ENCODE results near the gene SYNGR1.

DNA sequence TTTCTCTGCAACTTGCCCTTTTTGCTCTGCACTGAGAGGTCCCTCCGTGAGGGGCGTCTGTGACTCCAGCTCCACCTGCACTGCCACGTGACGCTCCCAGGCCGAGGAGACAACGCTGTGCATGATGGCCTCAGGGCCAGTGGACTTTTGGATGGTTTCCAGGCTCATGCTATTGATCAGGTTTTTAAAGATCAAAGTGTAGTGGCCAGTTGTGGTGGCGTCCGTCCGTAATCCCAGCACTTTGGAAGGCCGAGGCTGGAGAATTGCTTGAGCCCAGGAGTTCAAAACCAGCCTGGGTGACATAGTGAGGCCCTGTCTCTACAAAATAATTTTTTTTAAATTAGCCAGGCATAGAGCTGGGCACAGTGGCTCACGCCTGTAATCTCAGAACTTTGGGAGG is 46.4 kb upstream of the SYNGR1 start:
- TF ChIP-seq, protein P1, sequence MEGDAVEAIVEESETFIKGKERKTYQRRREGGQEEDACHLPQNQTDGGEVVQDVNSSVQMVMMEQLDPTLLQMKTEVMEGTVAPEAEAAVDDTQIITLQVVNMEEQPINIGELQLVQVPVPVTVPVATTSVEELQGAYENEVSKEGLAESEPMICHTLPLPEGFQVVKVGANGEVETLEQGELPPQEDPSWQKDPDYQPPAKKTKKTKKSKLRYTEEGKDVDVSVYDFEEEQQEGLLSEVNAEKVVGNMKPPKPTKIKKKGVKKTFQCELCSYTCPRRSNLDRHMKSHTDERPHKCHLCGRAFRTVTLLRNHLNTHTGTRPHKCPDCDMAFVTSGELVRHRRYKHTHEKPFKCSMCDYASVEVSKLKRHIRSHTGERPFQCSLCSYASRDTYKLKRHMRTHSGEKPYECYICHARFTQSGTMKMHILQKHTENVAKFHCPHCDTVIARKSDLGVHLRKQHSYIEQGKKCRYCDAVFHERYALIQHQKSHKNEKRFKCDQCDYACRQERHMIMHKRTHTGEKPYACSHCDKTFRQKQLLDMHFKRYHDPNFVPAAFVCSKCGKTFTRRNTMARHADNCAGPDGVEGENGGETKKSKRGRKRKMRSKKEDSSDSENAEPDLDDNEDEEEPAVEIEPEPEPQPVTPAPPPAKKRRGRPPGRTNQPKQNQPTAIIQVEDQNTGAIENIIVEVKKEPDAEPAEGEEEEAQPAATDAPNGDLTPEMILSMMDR (IDR thresholded peaks at IDR 0.05) = no peak
- no peak for TF ChIP-seq EZH2 (IDR thresholded peaks at IDR 0.05)
